ENCODE measurements around the gene ME2. TPM values are rescaled to one million over a fixed set of nuclear protein-coding genes. Genes with fewer than 3 reads are reported as not detected.

The ME2 gene
- total and polyA plus RNA-seq, 2 donors (not counting 3 experiments of a cell fraction or from before 2014, with no cell fraction given) = 28.6 to 42.4 TPM

- Histone ChIP-seq H3K4me3 (replicated peaks in 1 of 3; ENCODE audit: insufficient read depth in 1 of 3, low read depth in 1 of 3, low read length in 3 of 3) (no peak overlapping the region), H3K27ac (ENCODE audit: insufficient read depth, low read depth, low read length) (no peak overlapping the region), H3K79me2 (ENCODE audit: control insufficient read depth, insufficient read depth, low read length) (no peaks in the 10 kb centered on the region), H3K36me3 (ENCODE audit: control insufficient read depth in 2 of 2, extremely low read depth in 1 of 2, insufficient read depth in 2 of 2, low read length in 2 of 2) (no peaks in the 10 kb centered on the region), H4K20me1 (replicated peaks; ENCODE audit: control insufficient read depth, extremely low read depth, insufficient read depth, low read length) (no peaks in the 10 kb centered on the region), H3K9me3 (replicated peaks; ENCODE audit: control insufficient read depth, insufficient read depth, low read length) (no peaks in the 10 kb centered on the region), H3K27me3 (ENCODE audit: control insufficient read depth in 2 of 2, insufficient read depth in 2 of 2, low read length in 2 of 2) (no peaks in the 10 kb centered on the region), H2AFZ (ENCODE audit: low read depth, low read length) (no peak overlapping the region), H3K4me1 (ENCODE audit: control insufficient read depth, extremely low read depth, insufficient read depth, low read length) (no peaks in the 10 kb centered on the region), H3K4me2 (ENCODE audit: insufficient read depth, low read length) (no peak overlapping the region), H3K9ac (replicated peaks; ENCODE audit: extremely low read depth, insufficient read depth, low read length) (no peak overlapping the region), H3K9me1 (replicated peaks; ENCODE audit: control insufficient read depth, extremely low read depth, insufficient read depth, low read length) (no peaks in the 10 kb centered on the region)
- ChIA-PET CTCF (interaction anchor here (0.6 to 1.6 kb wide), 3 partner anchors 18 to 354 kb away, joined by 3 to 4 read pairs (median 3); no protein-coding TSS in a partner anchor), POLR2A (no interaction called here)
- no peak for DNase-seq (ENCODE audit: low read depth, low spot score)
- no TSS peak for BruUV-seq (replicated peaks)
- TF ChIP-seq CTCF (IDR thresholded peaks at IDR 0.05; ENCODE audit: extremely low read depth in 1 of 2, insufficient read depth in 1 of 2, low read depth in 1 of 2, low read length in 2 of 2) (no peak), MYC (IDR thresholded peaks at IDR 0.05; ENCODE audit: low read depth, low read length) (no peak), POLR2A (IDR thresholded peaks at IDR 0.05; ENCODE audit: low read depth, low read length) (no peak), MAX (IDR thresholded peaks at IDR 0.05; ENCODE audit: insufficient read depth, insufficient read length) (no peak), JUN (IDR thresholded peaks at IDR 0.05; ENCODE audit: borderline replicate concordance, insufficient read depth, insufficient read length, low read depth) (no peak), EZH2 (IDR thresholded peaks at IDR 0.05; ENCODE audit: borderline replicate concordance, low read depth, low read length, severe bottlenecking) (no peak), FOS (IDR thresholded peaks at IDR 0.05; ENCODE audit: borderline replicate concordance, insufficient read depth, low read length) (no peak), GATA2 (IDR thresholded peaks at IDR 0.05; ENCODE audit: insufficient read depth, insufficient read length, low read depth, low read length) (no peak), POLR2AphosphoS5 (IDR thresholded peaks at IDR 0.05; ENCODE audit: insufficient read depth, low read depth, low read length) (no peak)
- dilution Hi-C loops (cut with MboI; ENCODE audit: extremely low pct_ligation_motif_present, low sequenced_read_pairs) (no loop called here), intact Hi-C loops (cut with micrococcal nuclease) (no loop called here)
- no peak for FAIRE-seq
These were observed 18.9 kb upstream of the ME2 start for GRCh38 chr18:50859793-50860555.

Measured in endothelial cell of umbilical vein (primary cell).